Liver (tissue), 9 donors: ENCODE data around the gene PNPLA1. TPM values are rescaled to one million over a fixed set of nuclear protein-coding genes. Genes with fewer than 3 reads are reported as not detected.

Source experiments
- DNase-seq: peaks from one replicate; pipeline ENCODE4 v3.0.0-alpha.2; 2017; ENCODE audit warnings: low spot score
- H3K27ac ChIP-seq, 2 donors: one replicate each; pipeline ENCODE4 v1.7.0; 2013; ENCODE audit warnings: inconsistent platforms in 2 of 2, low read length in 2 of 2, control low read depth in 1 of 2, low read depth in 1 of 2, mild to moderate bottlenecking in 1 of 2
- H3K27me3 ChIP-seq, 4 donors: one replicate each; pipeline versions ENCODE4 v1.6.1 to v1.7.0; 2013; ENCODE audit warnings: low read length in 3 of 4, inconsistent platforms in 1 of 4, mild to moderate bottlenecking in 1 of 4, moderate library complexity in 1 of 4; ENCODE audit not compliant: control insufficient read depth in 4 of 4, insufficient read depth in 4 of 4
- H3K36me3 ChIP-seq, 4 donors: one replicate each; pipeline versions ENCODE4 v1.6.1 to v1.7.0; 2013; ENCODE audit warnings: low read length in 3 of 4, mild to moderate bottlenecking in 3 of 4, low read depth in 1 of 4, moderate library complexity in 1 of 4; ENCODE audit not compliant: control insufficient read depth in 4 of 4, insufficient read depth in 3 of 4
- H3K4me1 ChIP-seq, 4 donors: one replicate each; pipeline versions ENCODE4 v1.6.1 to v1.7.0; 2013; ENCODE audit warnings: low read length in 3 of 4, mild to moderate bottlenecking in 3 of 4, moderate library complexity in 1 of 4; ENCODE audit not compliant: control insufficient read depth in 4 of 4, insufficient read depth in 4 of 4
- H3K4me3 ChIP-seq, 3 donors: one replicate each; pipeline versions ENCODE4 v1.6.1 to v1.7.0; 2013; ENCODE audit warnings: low read length in 3 of 3, control low read depth in 1 of 3, low read depth in 1 of 3, mild to moderate bottlenecking in 1 of 3
- H3K9ac ChIP-seq, 2 donors: one replicate each; pipeline ENCODE4 v1.7.0; 2013; ENCODE audit warnings: low read length in 2 of 2, mild to moderate bottlenecking in 2 of 2, moderate library complexity in 2 of 2, control low read depth in 1 of 2, low read depth in 1 of 2
- H3K9me3 ChIP-seq, 4 donors: one replicate each; pipeline versions ENCODE4 v1.6.1 to v1.7.0; 2013; ENCODE audit warnings: low read length in 3 of 4; ENCODE audit not compliant: control insufficient read depth in 4 of 4
- CTCF ChIP-seq: fragments of 150-350 bp; IDR thresholded peaks from 2 replicates; pipeline ENCODE4 v1.5.1; 2017; ENCODE audit warnings: improper control_type of control experiment, low read depth, low read length; ENCODE audit not compliant: missing input control
- EGR1 ChIP-seq, 2 donors: IDR thresholded peaks; 2 replicates each; pipeline ENCODE4 v1.6.1; 2016 to 2018; ENCODE audit warnings: antibody characterized with exemption in 2 of 2, low read depth in 2 of 2
- FOXA2 ChIP-seq: IDR thresholded peaks from 2 replicates; pipeline ENCODE4 v1.6.1; 2016; ENCODE audit warnings: antibody characterized with exemption
- GABPA ChIP-seq, 2 donors: IDR thresholded peaks in 1 of 2; conservative IDR thresholded peaks in 1 of 2; 2 replicates each; pipeline ENCODE4 v1.6.1; 2016; ENCODE audit warnings: antibody characterized with exemption in 2 of 2, mild to moderate bottlenecking in 1 of 2, moderate library complexity in 1 of 2
- HNF4A ChIP-seq, 2 donors: conservative IDR thresholded peaks; 2 replicates each; pipeline ENCODE4 v1.6.1; 2016; ENCODE audit warnings: antibody characterized with exemption in 2 of 2, mild to moderate bottlenecking in 2 of 2
- HNF4G ChIP-seq: IDR thresholded peaks from 2 replicates; pipeline ENCODE4 v1.6.1; 2016; ENCODE audit warnings: antibody characterized with exemption
- JUND ChIP-seq, 2 donors: IDR thresholded peaks; 2 replicates each; pipeline ENCODE4 v1.6.1; 2016; ENCODE audit warnings: antibody characterized with exemption in 2 of 2
- MAX ChIP-seq: IDR thresholded peaks from 2 replicates; pipeline ENCODE4 v1.6.1; 2016; ENCODE audit warnings: antibody characterized with exemption
- NR2F2 ChIP-seq: IDR thresholded peaks from 2 replicates; pipeline ENCODE4 v1.6.1; 2016; ENCODE audit warnings: antibody characterized with exemption
- RXRA ChIP-seq, 2 donors: IDR thresholded peaks; 2 replicates each; pipeline ENCODE4 v1.6.1; 2017 to 2018; ENCODE audit warnings: antibody characterized with exemption in 2 of 2, mild to moderate bottlenecking in 1 of 2
- SP1 ChIP-seq: IDR thresholded peaks from 2 replicates; pipeline ENCODE4 v1.6.1; 2018; ENCODE audit warnings: antibody characterized with exemption, mild to moderate bottlenecking
- TAF1 ChIP-seq: conservative IDR thresholded peaks from 2 replicates; pipeline ENCODE4 v1.6.1; 2016; ENCODE audit warnings: antibody characterized with exemption, mild to moderate bottlenecking
- YY1 ChIP-seq: IDR thresholded peaks from 2 replicates; pipeline ENCODE4 v1.6.1; 2016; ENCODE audit warnings: antibody characterized with exemption, mild to moderate bottlenecking
- ZBTB33 ChIP-seq: IDR thresholded peaks from 2 replicates; pipeline ENCODE4 v1.6.1; 2016; ENCODE audit warnings: antibody characterized with exemption
- WGBS: extraction: QIAGEN DNeasy Blood & Tissue Kit; methylation state at CpG from one replicate; pipeline ENCODE4 v1.1.7; 2013; 5-methylcytosine and 5-hydroxymethylcytosine counted together
- polyA plus RNA-seq, 2 donors: library from polyadenylated mRNA; stranded (reverse) in 1 of 2; unstranded in 1 of 2; fragments of 200-250 nt in 1 of 2; fragments of >200 nt in 1 of 2; fragmentation: Nextera tagmentation in 1 of 2; extraction: Ambion mirVana in 1 of 2; gene quantifications; one replicate each; pipeline versions ENCODE4 v1.2.1 to v1.2.3, GENCODE V29; 2013 to 2015
- total RNA-seq, 2 donors: library from RNA; depleted of rRNA; stranded (reverse); fragments of >200 nt; gene quantifications; one replicate each; pipeline ENCODE4 v1.2.3, GENCODE V29; 2014
- donor health status: healthy.
- donor health status: healthy.
- donor health status: healthy.
- donor health status: healthy.
- donor health status: healthy.

The PNPLA1 gene
- total and polyA plus RNA-seq, 4 donors: 0.07 to 0.14 (median 0.08) TPM; not detected in 1

- WGBS: 17% methylated on average over 26 of the region's 26 CpGs
- no peak for TF ChIP-seq HNF4G
- TF ChIP-seq TAF1: no peak
- no peak for TF ChIP-seq MAX
- TF ChIP-seq RXRA (IDR thresholded peaks at IDR 0.05): no peak
- no peak for TF ChIP-seq FOXA2
- no peak for TF ChIP-seq GABPA (IDR thresholded peaks at IDR 0.05 in 1 of 2, conservative IDR thresholded peaks at IDR 0.05 in 1 of 2)
- no peak for TF ChIP-seq EGR1 (IDR thresholded peaks at IDR 0.05; ENCODE audit: low read depth in 2 of 2)
- no peak for TF ChIP-seq YY1
- no peak for TF ChIP-seq CTCF
- no peak for TF ChIP-seq HNF4A (conservative IDR thresholded peaks at IDR 0.05)
- TF ChIP-seq JUND (IDR thresholded peaks at IDR 0.05): no peak
- TF ChIP-seq ZBTB33: no peak
- TF ChIP-seq NR2F2: no peak
- TF ChIP-seq SP1: no peak
- Histone ChIP-seq H3K9me3 (peaks cover 0 to 3% (median 0%) of the 10 kb centered on the region in 4 donors), H3K27ac (no peak overlapping the region), H3K4me1 (no peaks in the 10 kb centered on the region), H3K9ac (no peak overlapping the region), H3K27me3 (peaks cover 0 to 10% (median 3%) of the 10 kb centered on the region in 4 donors), H3K4me3 (no peak overlapping the region), H3K36me3 (no peaks in the 10 kb centered on the region)
- DNase-seq: no peak
Measured at GRCh38 chr6:36285187-36285671, 15.4 kb downstream of the PNPLA1 start.

- H3K4me3 ChIP-seq: no peak overlapping the region
- TF ChIP-seq RXRA (IDR thresholded peaks at IDR 0.05): no peak
- TF ChIP-seq YY1: no peak
- no peak for TF ChIP-seq FOXA2
- TF ChIP-seq CTCF: no peak
- TF ChIP-seq SP1: no peak
- no peak for TF ChIP-seq HNF4A (conservative IDR thresholded peaks at IDR 0.05)
- no peak for TF ChIP-seq TAF1
- H3K4me1 ChIP-seq: no peaks in the 10 kb centered on the region
- H3K27ac ChIP-seq: no peak overlapping the region
- 77% methylated on average over 1 of the region's 1 CpG for WGBS
- H3K9me3 ChIP-seq: peaks cover 0 to 3% (median 0%) of the 10 kb centered on the region in 4 donors
- H3K36me3 ChIP-seq: no peaks in the 10 kb centered on the region
- DNase-seq: no peak
- no peak overlapping the region for H3K9ac ChIP-seq
- peaks cover 0 to 10% (median 3%) of the 10 kb centered on the region in 4 donors for H3K27me3 ChIP-seq
Measured at GRCh38 chr6:36285797-36286196, 15.9 kb downstream of the PNPLA1 start.
